Astrocyte (in vitro differentiated cells and primary cell): ENCODE data around the gene TMA7. TPM values are rescaled to one million over a fixed set of nuclear protein-coding genes. Genes with fewer than 3 reads are reported as not detected.
A peak's percentile ranks its signal among the peaks of the same experiment; 100 is the strongest.

Source experiments
- DNase-seq: peaks from one replicate; pipeline ENCODE4 v3.0.0-alpha.2; 2010; ENCODE audit warnings: low read depth
- FAIRE-seq: peaks from 2 replicates; lab custom pipeline; 2011; peaks lifted over from hg19 to GRCh38; lab: Jason Lieb, UNC
- H2AFZ ChIP-seq: 2 replicates; pipeline ENCODE4 v1.6.0; 2012; ENCODE audit warnings: low read depth, low read length, inconsistent platforms
- H3K27ac ChIP-seq: 2 replicates; pipeline ENCODE4 v1.5.1; 2011; ENCODE audit warnings: low read depth, low read length, inconsistent platforms
- H3K27me3 ChIP-seq: 2 replicates; pipeline ENCODE4 v1.6.0; 2011; ENCODE audit warnings: low read length, inconsistent platforms; ENCODE audit not compliant: insufficient read depth
- H3K36me3 ChIP-seq: 2 replicates; pipeline ENCODE4 v1.5.1; 2011; ENCODE audit warnings: low read length, inconsistent platforms; ENCODE audit not compliant: insufficient read depth
- H3K4me1 ChIP-seq: 2 replicates; pipeline ENCODE4 v1.5.1; 2011; ENCODE audit warnings: low read length, inconsistent platforms; ENCODE audit not compliant: insufficient read depth
- H3K4me2 ChIP-seq: 2 replicates; pipeline ENCODE4 v1.6.0; 2012; ENCODE audit warnings: low read length, inconsistent platforms
- H3K4me3 ChIP-seq: 2 replicates; pipeline ENCODE4 v1.5.1; 2011; ENCODE audit warnings: low read depth, mild to moderate bottlenecking, low read length, inconsistent platforms; ENCODE audit not compliant: insufficient read depth
- H3K79me2 ChIP-seq: 2 replicates; pipeline ENCODE4 v1.6.0; 2012; ENCODE audit warnings: mild to moderate bottlenecking, low read length, inconsistent platforms; ENCODE audit not compliant: insufficient read depth
- H3K9ac ChIP-seq: 2 replicates; pipeline ENCODE4 v1.6.0; 2012; ENCODE audit warnings: mild to moderate bottlenecking, low read length, inconsistent platforms
- H3K9me3 ChIP-seq: 2 replicates; pipeline ENCODE4 v1.5.1; 2012; ENCODE audit warnings: low read depth, mild to moderate bottlenecking, low read length, inconsistent platforms; ENCODE audit not compliant: insufficient read depth
- H4K20me1 ChIP-seq: 2 replicates; pipeline ENCODE4 v1.6.0; 2012; ENCODE audit warnings: low read length, inconsistent platforms; ENCODE audit not compliant: insufficient read depth
- H3K27ac Mint-ChIP-seq: one replicate; pipeline ENCODE4 v1.8.0; 2021; ENCODE audit warnings: mild to moderate bottlenecking, mixed read lengths; ENCODE audit not compliant: unreplicated experiment
- H3K27me3 Mint-ChIP-seq: one replicate; pipeline ENCODE4 v1.8.0; 2021; ENCODE audit warnings: low read depth, mixed read lengths; ENCODE audit not compliant: unreplicated experiment
- H3K36me3 Mint-ChIP-seq: one replicate; pipeline ENCODE4 v1.8.0; 2021; ENCODE audit warnings: low read depth, mixed read lengths; ENCODE audit not compliant: unreplicated experiment
- H3K4me1 Mint-ChIP-seq: one replicate; pipeline ENCODE4 v1.8.0; 2021; ENCODE audit warnings: low read depth, mixed read lengths; ENCODE audit not compliant: unreplicated experiment
- H3K4me3 Mint-ChIP-seq: one replicate; pipeline ENCODE4 v1.8.0; 2021; ENCODE audit warnings: mild to moderate bottlenecking, moderate library complexity, mixed read lengths; ENCODE audit not compliant: unreplicated experiment
- H3K9me3 Mint-ChIP-seq: one replicate; pipeline ENCODE4 v1.8.0; 2021; ENCODE audit warnings: mild to moderate bottlenecking, mixed read lengths; ENCODE audit not compliant: unreplicated experiment
- EZH2 ChIP-seq: IDR thresholded peaks from 2 replicates; pipeline ENCODE4 v1.6.1; 2012; ENCODE audit warnings: mild to moderate bottlenecking, low read length, inconsistent platforms; ENCODE audit not compliant: insufficient read depth
- total RNA-seq: library from RNA; stranded (reverse); gene quantifications from 2 replicates; pipeline ENCODE4 v1.2.1, GENCODE V29; 2021
- TF ChIP-seq, protein P1 (sequence below): IDR thresholded peaks from 2 replicates; pipeline ENCODE4 v1.5.1; 2011; ENCODE audit warnings: low read depth, mild to moderate bottlenecking, inconsistent platforms, low read length, moderate library complexity; ENCODE audit not compliant: insufficient read depth

Gene TMA7
- total RNA-seq, 1 donor from 2014 or later = 272 TPM

DNA sequence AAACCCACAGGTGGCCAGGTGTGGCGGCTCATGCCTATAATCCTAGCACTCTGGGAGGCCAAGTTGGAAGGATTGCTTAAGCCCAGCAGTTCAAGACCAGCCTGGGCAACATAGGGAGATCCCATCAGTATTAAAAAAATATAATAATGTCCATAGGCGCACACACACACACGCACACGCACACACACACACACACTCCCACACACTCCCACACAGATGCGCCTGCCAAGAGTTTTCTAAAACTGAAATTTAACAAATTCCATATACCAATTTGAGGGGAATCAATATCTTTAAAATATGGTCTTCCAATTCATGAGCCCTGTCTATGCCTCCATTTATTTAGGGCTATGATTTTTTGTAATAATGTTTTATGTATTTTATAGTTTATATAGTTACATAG lies 46.9 kb downstream of the TMA7 start:
- Histone ChIP-seq H4K20me1 (no peaks in the 10 kb centered on the region), H3K27me3 (no peaks in the 10 kb centered on the region), H3K36me3 (peaks cover 6% of the 10 kb centered on the region), H3K4me2 (no peak overlapping the region), H3K27ac (no peak overlapping the region), H3K9me3 (no peaks in the 10 kb centered on the region), H3K9ac (no peak overlapping the region), H3K4me1 (no peaks in the 10 kb centered on the region), H2AFZ (no peak overlapping the region), H3K79me2 (no peaks in the 10 kb centered on the region), H3K4me3 (no peak overlapping the region)
- no peaks in the 10 kb centered on the region for H3K4me1 Mint-ChIP-seq
- no peak overlapping the region for H3K27ac Mint-ChIP-seq
- DNase-seq (no peak), FAIRE-seq (no peak)
- H3K27me3 Mint-ChIP-seq = no peaks in the 10 kb centered on the region
- no peak overlapping the region for H3K4me3 Mint-ChIP-seq
- no peaks in the 10 kb centered on the region for H3K9me3 Mint-ChIP-seq
- H3K36me3 Mint-ChIP-seq = peaks cover 3% of the 10 kb centered on the region
- TF ChIP-seq, protein P1, sequence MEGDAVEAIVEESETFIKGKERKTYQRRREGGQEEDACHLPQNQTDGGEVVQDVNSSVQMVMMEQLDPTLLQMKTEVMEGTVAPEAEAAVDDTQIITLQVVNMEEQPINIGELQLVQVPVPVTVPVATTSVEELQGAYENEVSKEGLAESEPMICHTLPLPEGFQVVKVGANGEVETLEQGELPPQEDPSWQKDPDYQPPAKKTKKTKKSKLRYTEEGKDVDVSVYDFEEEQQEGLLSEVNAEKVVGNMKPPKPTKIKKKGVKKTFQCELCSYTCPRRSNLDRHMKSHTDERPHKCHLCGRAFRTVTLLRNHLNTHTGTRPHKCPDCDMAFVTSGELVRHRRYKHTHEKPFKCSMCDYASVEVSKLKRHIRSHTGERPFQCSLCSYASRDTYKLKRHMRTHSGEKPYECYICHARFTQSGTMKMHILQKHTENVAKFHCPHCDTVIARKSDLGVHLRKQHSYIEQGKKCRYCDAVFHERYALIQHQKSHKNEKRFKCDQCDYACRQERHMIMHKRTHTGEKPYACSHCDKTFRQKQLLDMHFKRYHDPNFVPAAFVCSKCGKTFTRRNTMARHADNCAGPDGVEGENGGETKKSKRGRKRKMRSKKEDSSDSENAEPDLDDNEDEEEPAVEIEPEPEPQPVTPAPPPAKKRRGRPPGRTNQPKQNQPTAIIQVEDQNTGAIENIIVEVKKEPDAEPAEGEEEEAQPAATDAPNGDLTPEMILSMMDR = no peak
- no peak for TF ChIP-seq EZH2

DNA sequence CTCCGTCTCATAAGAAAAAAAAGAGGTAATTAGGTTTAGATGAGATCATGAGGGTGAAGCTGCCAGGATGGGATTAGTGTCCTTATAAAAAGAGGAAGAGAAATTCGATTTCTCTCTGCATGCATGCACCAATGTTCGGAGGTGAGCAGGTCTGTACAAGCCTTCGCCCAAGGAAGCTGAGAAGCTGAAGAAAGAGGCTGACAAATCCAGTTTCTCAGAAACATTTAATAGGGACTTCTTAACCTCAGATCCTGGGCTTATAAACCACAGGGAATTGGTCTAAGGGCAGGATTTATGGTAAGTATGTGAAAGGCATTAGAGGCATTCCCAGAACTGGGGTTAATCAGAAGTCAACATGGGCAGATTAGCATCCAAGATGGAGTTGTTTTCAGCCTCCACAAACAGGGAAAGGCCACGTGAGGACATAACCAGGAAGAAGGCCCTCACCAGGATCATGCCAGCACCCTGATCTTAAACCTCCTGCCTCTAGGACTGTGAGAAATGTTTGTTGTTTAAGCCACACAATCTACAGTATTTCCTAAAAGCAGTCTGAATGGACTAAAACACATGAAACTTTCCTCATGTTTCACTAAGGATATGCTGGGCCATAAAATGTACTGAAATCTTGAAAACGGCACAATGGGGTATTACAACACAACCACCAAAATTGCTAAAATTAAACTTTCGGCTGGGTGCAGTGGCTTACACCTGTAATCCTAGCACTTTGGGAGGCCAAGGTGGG lies 52.6 kb downstream of the TMA7 start:
- H3K27ac Mint-ChIP-seq = no peak overlapping the region

DNA sequence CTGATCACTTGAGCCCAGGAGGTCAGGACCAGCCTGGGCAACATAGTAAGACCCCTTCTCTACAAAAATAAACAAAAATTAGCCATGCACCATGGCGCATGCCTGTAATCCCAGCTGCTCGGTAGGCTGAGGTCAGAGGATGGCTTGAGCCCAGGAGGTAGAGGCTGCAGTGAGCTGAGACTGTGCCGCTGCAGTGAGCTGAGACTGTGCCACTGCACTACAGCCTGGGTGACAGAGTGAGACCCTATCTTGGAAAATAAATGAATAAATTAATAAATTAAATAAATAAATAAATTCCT lies 53.1 kb downstream of the TMA7 start:
- no peak for DNase-seq
- no peaks in the 10 kb centered on the region for H3K4me1 Mint-ChIP-seq
- H3K4me3 Mint-ChIP-seq = no peak overlapping the region
- Histone ChIP-seq H2AFZ (no peak overlapping the region), H3K4me3 (no peak overlapping the region), H3K27me3 (no peaks in the 10 kb centered on the region), H3K4me1 (no peaks in the 10 kb centered on the region), H3K4me2 (no peak overlapping the region), H3K9ac (no peak overlapping the region), H3K36me3 (peaks cover 10% of the 10 kb centered on the region), H4K20me1 (no peaks in the 10 kb centered on the region), H3K79me2 (no peaks in the 10 kb centered on the region), H3K9me3 (no peaks in the 10 kb centered on the region), H3K27ac (no peak overlapping the region)
- H3K27me3 Mint-ChIP-seq = no peaks in the 10 kb centered on the region
- peaks cover 10% of the 10 kb centered on the region for H3K36me3 Mint-ChIP-seq
- peaks cover 2% of the 10 kb centered on the region for H3K9me3 Mint-ChIP-seq
- FAIRE-seq = no peak
- no peak overlapping the region for H3K27ac Mint-ChIP-seq
- no peak for TF ChIP-seq EZH2
- TF ChIP-seq, protein P1 = no peak

More for the DNA sequence above, 52.6 kb downstream of the TMA7 start:
- Mint-ChIP-seq H3K4me1 (no peaks in the 10 kb centered on the region), H3K27me3 (no peaks in the 10 kb centered on the region), H3K9me3 (no peaks in the 10 kb centered on the region), H3K4me3 (no peak overlapping the region), H3K36me3 (peaks cover 6% of the 10 kb centered on the region)
- H3K9me3 ChIP-seq = no peaks in the 10 kb centered on the region
- no peak for TF ChIP-seq EZH2
- TF ChIP-seq, protein P1 = no peak
- H3K27me3 ChIP-seq = no peaks in the 10 kb centered on the region
- no peaks in the 10 kb centered on the region for H4K20me1 ChIP-seq
- FAIRE-seq (no peak), DNase-seq (peak; percentile 65)
- no peak overlapping the region for H3K4me2 ChIP-seq
- no peak overlapping the region for H3K27ac ChIP-seq
- H3K4me3 ChIP-seq = no peak overlapping the region
- peaks cover 10% of the 10 kb centered on the region for H3K36me3 ChIP-seq
- no peaks in the 10 kb centered on the region for H3K4me1 ChIP-seq
- H3K79me2 ChIP-seq = no peaks in the 10 kb centered on the region
- H3K9ac ChIP-seq = no peak overlapping the region
- no peak overlapping the region for H2AFZ ChIP-seq
